ENCODE measurements around the gene ARID5B. TPM values are rescaled to one million over a fixed set of nuclear protein-coding genes. Genes with fewer than 3 reads are reported as not detected.

The ARID5B gene
- polyA plus RNA-seq, 1 experiment, result 137 TPM

DNA sequence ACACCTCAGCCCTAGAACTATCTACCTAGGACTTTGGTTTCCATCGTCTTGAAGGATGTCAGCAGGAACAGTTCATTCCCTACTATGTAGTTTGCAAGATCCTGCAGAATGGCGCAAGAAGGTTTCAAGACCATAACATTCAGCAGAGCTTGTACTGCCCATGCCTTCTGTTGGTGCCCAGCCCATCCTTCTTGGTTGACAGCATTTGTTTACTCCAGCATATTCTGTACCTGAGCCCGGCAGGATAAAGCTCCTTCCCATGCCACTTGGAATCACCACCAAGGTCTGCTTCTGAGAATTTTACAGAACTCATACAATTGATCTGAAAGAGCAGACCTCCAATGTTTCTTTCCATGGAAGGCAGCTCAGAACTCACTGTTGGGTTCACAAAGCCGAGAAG, 150.8 kb downstream of the ARID5B start:
- peak overlapping the region; percentile 94 for H3K4me3 ChIP-seq (ENCODE audit: low read depth, low read length)

DNA sequence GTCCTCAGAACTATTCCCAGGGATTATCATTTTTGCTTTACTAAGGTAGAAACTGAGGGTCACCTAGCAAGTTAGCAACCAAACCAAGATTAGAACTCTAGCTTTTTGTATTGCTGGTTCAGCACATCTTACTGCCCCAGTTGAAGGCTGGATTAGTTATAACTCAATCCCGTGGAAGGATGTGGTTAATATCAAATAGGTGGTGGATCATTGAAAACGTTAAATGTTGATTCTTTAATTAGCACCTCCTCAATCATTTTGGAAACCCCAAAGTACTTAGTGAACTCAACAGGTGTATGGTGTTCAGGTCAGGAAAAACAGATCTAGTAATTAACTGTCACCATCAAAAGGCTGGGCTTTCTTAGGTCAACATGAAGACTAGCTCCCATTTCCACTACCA, 152.4 kb downstream of the ARID5B start:
- H3K9me3 ChIP-seq (ENCODE audit: control insufficient read depth, insufficient read depth, low read length), result no peaks in the 10 kb centered on the region
- DNase-seq (ENCODE audit: low read depth, low spot score), result no peak
- H3K27me3 ChIP-seq (ENCODE audit: control insufficient read depth, insufficient read depth, low read length), result no peaks in the 10 kb centered on the region
- ChIA-PET POLR2A (interaction anchor here (0.6 to 3.1 kb wide), 4 partner anchors 10 to 46 kb away, joined by 3 to 10 read pairs (median 4); no protein-coding TSS in a partner anchor), CTCF (interaction anchor here (0.9 to 2.4 kb wide), 4 partner anchors 15 to 210 kb away, joined by 3 to 10 read pairs (median 6); no protein-coding TSS in a partner anchor)
- H3K27ac ChIP-seq (ENCODE audit: low read depth, low read length), result no peak overlapping the region
- H3K4me3 ChIP-seq (ENCODE audit: low read depth, low read length), result peak overlapping the region; percentile 94
- TF ChIP-seq, protein P1, sequence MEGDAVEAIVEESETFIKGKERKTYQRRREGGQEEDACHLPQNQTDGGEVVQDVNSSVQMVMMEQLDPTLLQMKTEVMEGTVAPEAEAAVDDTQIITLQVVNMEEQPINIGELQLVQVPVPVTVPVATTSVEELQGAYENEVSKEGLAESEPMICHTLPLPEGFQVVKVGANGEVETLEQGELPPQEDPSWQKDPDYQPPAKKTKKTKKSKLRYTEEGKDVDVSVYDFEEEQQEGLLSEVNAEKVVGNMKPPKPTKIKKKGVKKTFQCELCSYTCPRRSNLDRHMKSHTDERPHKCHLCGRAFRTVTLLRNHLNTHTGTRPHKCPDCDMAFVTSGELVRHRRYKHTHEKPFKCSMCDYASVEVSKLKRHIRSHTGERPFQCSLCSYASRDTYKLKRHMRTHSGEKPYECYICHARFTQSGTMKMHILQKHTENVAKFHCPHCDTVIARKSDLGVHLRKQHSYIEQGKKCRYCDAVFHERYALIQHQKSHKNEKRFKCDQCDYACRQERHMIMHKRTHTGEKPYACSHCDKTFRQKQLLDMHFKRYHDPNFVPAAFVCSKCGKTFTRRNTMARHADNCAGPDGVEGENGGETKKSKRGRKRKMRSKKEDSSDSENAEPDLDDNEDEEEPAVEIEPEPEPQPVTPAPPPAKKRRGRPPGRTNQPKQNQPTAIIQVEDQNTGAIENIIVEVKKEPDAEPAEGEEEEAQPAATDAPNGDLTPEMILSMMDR (IDR thresholded peaks at IDR 0.05; ENCODE audit: low read depth, low read length), result no peak

More for the DNA sequence above, 150.8 kb downstream of the ARID5B start:
- no peak overlapping the region for H3K27ac ChIP-seq (ENCODE audit: low read depth, low read length)
- TF ChIP-seq, protein P1 (IDR thresholded peaks at IDR 0.05; ENCODE audit: low read depth, low read length), result no peak
- CTCF ChIA-PET, result interaction anchor here (1.5 kb wide), 1 partner anchor 193 kb away, joined by 8 read pairs; no protein-coding TSS in a partner anchor
- no peaks in the 10 kb centered on the region for H3K27me3 ChIP-seq (ENCODE audit: control insufficient read depth, insufficient read depth, low read length)
- H3K9me3 ChIP-seq (ENCODE audit: control insufficient read depth, insufficient read depth, low read length), result no peaks in the 10 kb centered on the region
- POLR2A ChIA-PET, result interaction anchor here (1.5 kb wide), 1 partner anchor 193 kb away, joined by 3 read pairs; no protein-coding TSS in a partner anchor
- DNase-seq (ENCODE audit: low read depth, low spot score), result no peak

DNA sequence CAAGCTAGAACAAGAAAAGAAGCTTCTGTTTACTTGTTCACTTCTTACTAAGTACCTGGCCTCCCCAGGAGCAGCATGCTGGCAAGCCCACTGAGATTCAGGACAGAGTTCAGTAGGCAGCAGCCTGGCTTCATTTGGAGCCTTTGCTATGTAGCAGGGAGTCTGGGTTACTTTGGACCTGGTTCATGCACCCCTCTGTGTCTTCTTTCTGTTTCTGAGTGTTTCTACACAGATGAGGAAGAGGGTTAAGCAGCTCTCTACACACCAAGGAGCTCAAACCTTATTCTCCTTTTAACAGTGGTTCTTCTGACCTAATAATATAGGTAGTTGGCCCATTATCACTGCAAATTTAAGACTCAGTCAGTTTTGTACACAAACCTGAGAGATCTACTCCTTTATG, 152.9 kb downstream of the ARID5B start:
- DNase-seq (ENCODE audit: low read depth, low spot score), result no peak
- CTCF ChIA-PET, result interaction anchor here (0.9 to 2.4 kb wide), 5 partner anchors 15 to 383 kb away, joined by 3 to 10 read pairs (median 5); no protein-coding TSS in a partner anchor
- POLR2A ChIA-PET, result interaction anchor here (0.6 to 3.1 kb wide), 4 partner anchors 11 to 45 kb away, joined by 3 to 10 read pairs (median 4); no protein-coding TSS in a partner anchor
- Histone ChIP-seq H3K27ac (ENCODE audit: low read depth, low read length) (no peak overlapping the region), H3K27me3 (ENCODE audit: control insufficient read depth, insufficient read depth, low read length) (no peaks in the 10 kb centered on the region), H3K4me3 (ENCODE audit: low read depth, low read length) (peak overlapping the region; percentile 94), H3K9me3 (ENCODE audit: control insufficient read depth, insufficient read depth, low read length) (no peaks in the 10 kb centered on the region)
- TF ChIP-seq, protein P1 (IDR thresholded peaks at IDR 0.05; ENCODE audit: low read depth, low read length), result no peak

DNA sequence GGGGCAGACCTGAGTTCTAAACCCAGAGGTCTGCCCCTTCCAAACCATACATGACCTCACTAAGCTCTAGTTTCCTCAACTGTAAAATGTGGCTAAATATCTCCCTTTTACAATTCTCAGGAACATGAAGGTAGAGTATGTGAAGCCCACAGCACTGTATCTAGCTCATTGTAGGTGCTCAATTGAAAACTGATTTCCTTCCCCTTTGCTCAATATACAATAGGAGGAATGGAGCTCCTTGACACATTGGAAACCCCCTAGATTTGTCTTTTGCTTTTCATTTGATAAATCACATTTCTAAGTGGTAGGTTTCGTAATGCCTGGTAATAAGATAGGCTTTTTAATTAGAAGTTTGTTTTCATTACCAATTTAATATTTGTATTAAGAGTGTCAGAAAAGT, 153.3 kb downstream of the ARID5B start:
- CTCF ChIA-PET, result interaction anchor here (0.9 to 2.4 kb wide), 5 partner anchors 16 to 382 kb away, joined by 3 to 10 read pairs (median 5); no protein-coding TSS in a partner anchor
- POLR2A ChIA-PET, result interaction anchor here (0.6 to 3.1 kb wide), 4 partner anchors 11 to 34 kb away, joined by 3 to 10 read pairs (median 4); no protein-coding TSS in a partner anchor
- TF ChIP-seq, protein P1 (IDR thresholded peaks at IDR 0.05; ENCODE audit: low read depth, low read length), result no peak
- H3K9me3 ChIP-seq (ENCODE audit: control insufficient read depth, insufficient read depth, low read length), result no peaks in the 10 kb centered on the region
- peak overlapping the region; percentile 94 for H3K4me3 ChIP-seq (ENCODE audit: low read depth, low read length)
- no peak overlapping the region for H3K27ac ChIP-seq (ENCODE audit: low read depth, low read length)
- DNase-seq (ENCODE audit: low read depth, low spot score), result no peak
- H3K27me3 ChIP-seq (ENCODE audit: control insufficient read depth, insufficient read depth, low read length), result no peaks in the 10 kb centered on the region

DNA sequence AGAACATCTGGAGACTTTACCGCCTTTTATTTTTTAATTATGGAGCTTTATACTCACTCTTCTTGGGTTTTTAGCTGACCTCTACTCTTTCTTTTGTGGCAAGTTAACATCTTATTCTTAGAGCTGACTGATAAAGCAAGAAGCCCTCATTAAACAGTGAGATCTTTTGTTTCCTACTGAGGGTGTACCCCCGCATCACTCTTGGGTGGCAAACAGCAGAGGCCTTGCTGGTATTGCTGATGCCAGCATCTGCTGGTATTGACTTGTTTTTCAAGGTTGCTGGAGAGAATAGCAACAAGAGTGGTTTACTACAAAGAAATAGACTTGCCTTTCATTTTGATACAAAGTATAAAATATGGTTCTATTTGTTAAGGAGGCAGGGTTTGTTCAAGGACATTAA, 154.7 kb downstream of the ARID5B start:
- H3K9me3 ChIP-seq (ENCODE audit: control insufficient read depth, insufficient read depth, low read length), result no peaks in the 10 kb centered on the region
- TF ChIP-seq, protein P1 (IDR thresholded peaks at IDR 0.05; ENCODE audit: low read depth, low read length), result no peak
- ChIA-PET CTCF (interaction anchor here (0.7 to 5.3 kb wide), 3 partner anchors 189 to 1672 kb away, joined by 3 to 25 read pairs (median 4); no protein-coding TSS in a partner anchor), POLR2A (interaction anchor here (0.8 to 2.2 kb wide), 3 partner anchors 10 to 18 kb away, joined by 3 to 9 read pairs (median 4); no protein-coding TSS in a partner anchor)
- H3K27me3 ChIP-seq (ENCODE audit: control insufficient read depth, insufficient read depth, low read length), result no peaks in the 10 kb centered on the region
- H3K27ac ChIP-seq (ENCODE audit: low read depth, low read length), result no peak overlapping the region
- no peak for DNase-seq (ENCODE audit: low read depth, low spot score)
- peak overlapping the region; percentile 94 for H3K4me3 ChIP-seq (ENCODE audit: low read depth, low read length)

Data from AG04450 (cell line).